SH-SY5Y (cell line): ENCODE results near the gene NOC4L.

ENCODE experiments used
- GATA2 ChIP-seq: IDR thresholded peaks from 2 replicates; pipeline ENCODE4 v1.6.1; 2011; ENCODE audit warnings: mild to moderate bottlenecking, low read depth, low read length
- GATA3 ChIP-seq: IDR thresholded peaks from 2 replicates; pipeline ENCODE4 v1.6.1; 2011; ENCODE audit warnings: low read depth, mild to moderate bottlenecking, low read length, moderate library complexity

DNA sequence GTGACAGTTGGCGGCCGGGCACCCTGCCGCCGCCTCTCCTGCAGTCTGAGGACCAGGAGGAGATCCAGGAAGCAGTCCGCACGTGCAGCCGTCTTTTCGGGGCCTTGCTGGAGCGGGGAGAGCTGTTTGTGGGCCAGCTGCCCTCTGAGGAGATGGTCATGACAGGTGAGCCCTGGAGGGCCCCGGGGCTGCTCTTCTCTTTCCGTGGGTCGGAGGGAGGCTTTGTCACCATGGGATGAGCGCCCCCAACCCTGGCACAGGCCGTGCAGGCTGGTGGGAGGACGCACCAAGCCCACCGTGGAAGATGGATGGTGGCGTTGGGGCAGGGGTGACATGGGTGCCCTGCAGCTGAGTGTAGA is 532 bp downstream of the NOC4L start:
- TF ChIP-seq GATA2 (no peak), GATA3 (no peak)
